Measurements from ENCODE around the gene RPS5. TPM values are rescaled to one million over a fixed set of nuclear protein-coding genes. Genes with fewer than 3 reads are reported as not detected.

RPS5 gene
- total and polyA plus RNA-seq, 4 donors, result 927 to 1,802 (median 1,090) TPM

DNA sequence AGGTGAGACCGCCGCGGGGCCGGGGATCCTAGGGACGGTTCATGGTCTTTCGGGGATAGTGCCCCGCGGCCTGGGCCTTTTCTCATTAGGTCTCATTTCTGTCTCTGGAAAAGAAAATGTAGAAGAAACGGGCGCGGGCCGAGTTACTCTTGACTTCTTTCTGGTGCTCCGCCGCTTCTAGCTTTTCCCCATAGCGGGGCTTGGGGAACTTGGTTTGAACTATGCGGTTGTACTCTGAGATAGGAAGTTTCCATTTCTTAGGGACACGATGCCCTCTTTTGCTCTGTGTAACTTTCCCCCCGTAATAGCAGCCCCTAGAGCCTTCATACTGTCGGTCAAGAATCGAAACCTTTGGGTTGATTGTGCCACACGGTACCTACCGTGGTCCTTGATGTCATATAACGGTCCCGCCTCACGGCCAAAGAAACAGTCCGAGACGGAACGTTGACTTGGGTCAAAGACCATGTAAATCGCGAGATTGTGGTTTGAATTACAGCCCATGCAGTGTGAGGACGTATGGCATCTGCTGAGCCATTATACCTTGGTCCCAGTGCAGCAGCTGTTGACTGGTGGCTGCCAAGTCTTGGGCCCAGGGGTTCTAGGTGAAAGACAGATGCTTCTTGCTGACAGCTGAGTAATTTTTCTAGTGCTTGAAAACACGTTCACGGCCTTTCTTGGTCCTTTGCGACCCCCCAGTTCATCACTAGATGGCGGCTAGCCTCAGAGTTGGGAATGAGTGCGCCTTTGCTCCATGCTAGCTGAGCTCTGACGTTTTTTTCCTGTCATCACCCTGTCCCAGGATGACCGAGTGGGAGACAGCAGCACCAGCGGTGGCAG is 487 bp downstream of the RPS5 start:
- peak overlapping the region; percentile 49 to 80 for H3K9ac ChIP-seq (ENCODE audit: insufficient read depth in 1 of 2, low read length in 2 of 2)
- peaks cover 5 to 11% (median 7%) of the 10 kb centered on the region in 4 donors for H3K36me3 ChIP-seq (ENCODE audit: control insufficient read depth in 4 of 4, insufficient read depth in 4 of 4, low read length in 4 of 4)
- H3K27me3 ChIP-seq (ENCODE audit: control insufficient read depth in 3 of 3, insufficient read depth in 3 of 3, low read length in 2 of 3), result no peaks in the 10 kb centered on the region
- peak overlapping the region; percentile 77 for H3K4me3 ChIP-seq
- DNase-seq, result no peak
- WGBS, 2 donors, result 8 to 9% methylated on average over 39 of the region's 39 CpGs
- no peaks in the 10 kb centered on the region for H3K9me3 ChIP-seq (ENCODE audit: control insufficient read depth in 4 of 4, insufficient read depth in 3 of 4, low read length in 3 of 4)
- H3K4me1 ChIP-seq (ENCODE audit: control insufficient read depth in 5 of 5, insufficient read depth in 5 of 5, low read length in 5 of 5), result peaks cover 0 to 23% (median 16%) of the 10 kb centered on the region in 5 donors
- H3K27ac ChIP-seq (ENCODE audit: low read depth in 1 of 2, low read length in 1 of 2), result peak overlapping the region; percentile 64 to 82
- TF ChIP-seq, protein P1, sequence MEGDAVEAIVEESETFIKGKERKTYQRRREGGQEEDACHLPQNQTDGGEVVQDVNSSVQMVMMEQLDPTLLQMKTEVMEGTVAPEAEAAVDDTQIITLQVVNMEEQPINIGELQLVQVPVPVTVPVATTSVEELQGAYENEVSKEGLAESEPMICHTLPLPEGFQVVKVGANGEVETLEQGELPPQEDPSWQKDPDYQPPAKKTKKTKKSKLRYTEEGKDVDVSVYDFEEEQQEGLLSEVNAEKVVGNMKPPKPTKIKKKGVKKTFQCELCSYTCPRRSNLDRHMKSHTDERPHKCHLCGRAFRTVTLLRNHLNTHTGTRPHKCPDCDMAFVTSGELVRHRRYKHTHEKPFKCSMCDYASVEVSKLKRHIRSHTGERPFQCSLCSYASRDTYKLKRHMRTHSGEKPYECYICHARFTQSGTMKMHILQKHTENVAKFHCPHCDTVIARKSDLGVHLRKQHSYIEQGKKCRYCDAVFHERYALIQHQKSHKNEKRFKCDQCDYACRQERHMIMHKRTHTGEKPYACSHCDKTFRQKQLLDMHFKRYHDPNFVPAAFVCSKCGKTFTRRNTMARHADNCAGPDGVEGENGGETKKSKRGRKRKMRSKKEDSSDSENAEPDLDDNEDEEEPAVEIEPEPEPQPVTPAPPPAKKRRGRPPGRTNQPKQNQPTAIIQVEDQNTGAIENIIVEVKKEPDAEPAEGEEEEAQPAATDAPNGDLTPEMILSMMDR (IDR thresholded peaks at IDR 0.05; ENCODE audit: control extremely low read depth, extremely low read depth), result no peak
- no peak for ATAC-seq (ENCODE audit: insufficient read depth, low FRiP score)

- DNase-seq, result no peak
- Histone ChIP-seq H3K36me3 (ENCODE audit: control insufficient read depth in 4 of 4, insufficient read depth in 4 of 4, low read length in 4 of 4) (peaks cover 8 to 14% (median 11%) of the 10 kb centered on the region in 4 donors), H3K27me3 (ENCODE audit: control insufficient read depth in 3 of 3, insufficient read depth in 3 of 3, low read length in 2 of 3) (no peaks in the 10 kb centered on the region), H3K27ac (ENCODE audit: low read depth in 1 of 2, low read length in 1 of 2) (no peak overlapping the region), H3K4me3 (peak overlapping the region; percentile 77), H3K9me3 (ENCODE audit: control insufficient read depth in 4 of 4, insufficient read depth in 3 of 4, low read length in 3 of 4) (no peaks in the 10 kb centered on the region), H3K9ac (ENCODE audit: insufficient read depth in 1 of 2, low read length in 2 of 2) (peak overlapping the region in 1 of 2 donors; percentile 80), H3K4me1 (ENCODE audit: control insufficient read depth in 5 of 5, insufficient read depth in 5 of 5, low read length in 5 of 5) (peaks cover 0 to 23% (median 16%) of the 10 kb centered on the region in 5 donors)
- WGBS, 2 donors, result 88% methylated on average over 3 of the region's 3 CpGs
- no peak for ATAC-seq (ENCODE audit: insufficient read depth, low FRiP score)
- TF ChIP-seq, protein P1 (IDR thresholded peaks at IDR 0.05; ENCODE audit: control extremely low read depth, extremely low read depth), result no peak
These were observed 1.1 kb downstream of the RPS5 start for GRCh38 chr19:58388175-58388526.

GRCh38 chr19:58392945-58393724 is 6.1 kb downstream of the RPS5 start:
- Histone ChIP-seq H3K27ac (ENCODE audit: low read depth in 1 of 2, low read length in 1 of 2) (no peak overlapping the region), H3K9me3 (ENCODE audit: control insufficient read depth in 4 of 4, insufficient read depth in 3 of 4, low read length in 3 of 4) (peaks cover 0 to 5% (median 0%) of the 10 kb centered on the region in 4 donors), H3K27me3 (ENCODE audit: control insufficient read depth in 3 of 3, insufficient read depth in 3 of 3, low read length in 2 of 3) (peaks cover 0 to 21% (median 11%) of the 10 kb centered on the region in 3 donors), H3K4me1 (ENCODE audit: control insufficient read depth in 5 of 5, insufficient read depth in 5 of 5, low read length in 5 of 5) (peaks cover 0 to 6% (median 5%) of the 10 kb centered on the region in 5 donors), H3K36me3 (ENCODE audit: control insufficient read depth in 4 of 4, insufficient read depth in 4 of 4, low read length in 4 of 4) (peaks cover 12 to 27% (median 25%) of the 10 kb centered on the region in 4 donors), H3K4me3 (no peak overlapping the region), H3K9ac (ENCODE audit: insufficient read depth in 1 of 2, low read length in 2 of 2) (no peak overlapping the region)
- DNase-seq (no peak), ATAC-seq (ENCODE audit: insufficient read depth, low FRiP score) (no peak)
- 93 to 94% methylated on average over 26 of the region's 26 CpGs for WGBS, 2 donors
- TF ChIP-seq, protein P1 (IDR thresholded peaks at IDR 0.05; ENCODE audit: control extremely low read depth, extremely low read depth), result no peak
